ENCODE results near the gene KIF14. TPM values are rescaled to one million over a fixed set of nuclear protein-coding genes. Genes with fewer than 3 reads are reported as not detected.

KIF14 gene
- total RNA-seq, 1 donor from 2014 or later = 0.08 TPM

- intact Hi-C loops (cut with micrococcal nuclease) = no loop called here
- Histone ChIP-seq H3K36me3 (no peaks in the 10 kb centered on the region), H3K4me3 (no peak overlapping the region), H3K27me3 (ENCODE audit: low read depth) (peaks cover 61% of the 10 kb centered on the region), H3K9me3 (replicated peaks) (no peaks in the 10 kb centered on the region), H3K4me1 (no peaks in the 10 kb centered on the region), H3K27ac (replicated peaks) (no peak overlapping the region)
- peak; percentile 96 for TF ChIP-seq CTCF (IDR thresholded peaks at IDR 0.05; ENCODE audit: borderline replicate concordance)
- peak; percentile 18 for DNase-seq
Measured at GRCh38 chr1:200510228-200510623, 110.3 kb downstream of the KIF14 start.

- intact Hi-C loops (cut with micrococcal nuclease) = no loop called here
- Histone ChIP-seq H3K9me3 (replicated peaks) (no peaks in the 10 kb centered on the region), H3K4me3 (no peak overlapping the region), H3K27ac (replicated peaks) (no peak overlapping the region), H3K27me3 (ENCODE audit: low read depth) (peaks cover 52% of the 10 kb centered on the region), H3K36me3 (no peaks in the 10 kb centered on the region), H3K4me1 (no peaks in the 10 kb centered on the region)
- no peak for DNase-seq
- TF ChIP-seq CTCF (IDR thresholded peaks at IDR 0.05; ENCODE audit: borderline replicate concordance) = no peak
Measured at GRCh38 chr1:200506471-200506870, 114.1 kb downstream of the KIF14 start.

- no peaks in the 10 kb centered on the region for H3K36me3 ChIP-seq
- no peak for TF ChIP-seq CTCF (IDR thresholded peaks at IDR 0.05; ENCODE audit: borderline replicate concordance)
- H3K27ac ChIP-seq (replicated peaks) = no peak overlapping the region
- intact Hi-C loops (cut with micrococcal nuclease) = no loop called here
- H3K4me3 ChIP-seq = no peak overlapping the region
- DNase-seq = no peak
- H3K27me3 ChIP-seq (ENCODE audit: low read depth) = peaks cover 46% of the 10 kb centered on the region
- H3K4me1 ChIP-seq = no peaks in the 10 kb centered on the region
- H3K9me3 ChIP-seq (replicated peaks) = no peaks in the 10 kb centered on the region
Measured at GRCh38 chr1:200505257-200505656, 115.3 kb downstream of the KIF14 start.

Other genes starting within 250 kb of the KIF14 start
- 8.3 TPM for gene ZNF281, start 210.7 kb downstream of the KIF14 start, total RNA-seq
- gene DDX59, start 49.2 kb upstream of the KIF14 start, total RNA-seq = 11.9 TPM
- gene CAMSAP2, start 118.1 kb upstream of the KIF14 start, total RNA-seq = 34.1 TPM

Measured in left ventricle myocardium inferior (tissue), 1 donor.